SK-N-MC (cell line): Measurements from ENCODE around the gene PLEKHM2.

Source experiments
- EZH2 ChIP-seq: fragments of 200-600 bp; sonication (generic); IDR thresholded peaks from one replicate; pipeline ENCODE4 v1.6.1; 2017; ENCODE audit warnings: antibody characterized with exemption
- POLR2AphosphoS5 ChIP-seq: IDR thresholded peaks from 2 replicates; pipeline ENCODE4 v1.6.1; 2012; ENCODE audit warnings: mild to moderate bottlenecking, low read depth, low read length, borderline replicate concordance

GRCh38 chr1:15727021-15727420 is 42.9 kb downstream of the PLEKHM2 start:
- no peak for TF ChIP-seq EZH2
- no peak for TF ChIP-seq POLR2AphosphoS5
